Esophagus muscularis mucosa (tissue), 4 donors: ENCODE data around the gene S100P. TPM values are rescaled to one million over a fixed set of nuclear protein-coding genes. Genes with fewer than 3 reads are reported as not detected.

Experiments
- DNase-seq: peaks from one replicate; pipeline ENCODE4 v3.0.0-alpha.2; 2017; ENCODE audit errors: extremely low spot score
- H3K27ac ChIP-seq, 4 donors: fragments of 200-600 bp; sonication (generic); replicated peaks in 1 of 4; 1 replicate in 3 of 4; 2 replicates in 1 of 4; pipeline ENCODE4 v1.5.1; 2016 to 2019; ENCODE audit warnings: mild to moderate bottlenecking in 1 of 4
- H3K27me3 ChIP-seq, 4 donors: fragments of 200-600 bp; sonication (generic); one replicate each; pipeline versions ENCODE4 v1.5.1 to v1.6.0; 2016 to 2019
- H3K36me3 ChIP-seq, 4 donors: fragments of 200-600 bp; sonication (generic); one replicate each; pipeline ENCODE4 v1.5.1; 2016 to 2019
- H3K4me1 ChIP-seq, 4 donors: fragments of 200-600 bp; sonication (generic); one replicate each; pipeline ENCODE4 v1.5.1; 2016 to 2019
- H3K4me3 ChIP-seq, 4 donors: fragments of 200-600 bp; sonication (generic); 1 replicate in 2 of 4; 2 replicates in 2 of 4; pipeline ENCODE4 v1.5.1; 2016 to 2019; ENCODE audit warnings: mild to moderate bottlenecking in 4 of 4, moderate library complexity in 1 of 4
- H3K9me3 ChIP-seq, 4 donors: fragments of 200-600 bp; sonication (generic); 1 replicate in 3 of 4; 2 replicates in 1 of 4; pipeline ENCODE4 v1.5.1; 2016 to 2019
- EP300 ChIP-seq: sonication (generic); formaldehyde crosslinking; IDR thresholded peaks from one replicate; pipeline ENCODE4 v1.6.1; 2017; ENCODE audit warnings: antibody characterized with exemption
- POLR2A ChIP-seq: fragments of 450-650 bp; IDR thresholded peaks from one replicate; pipeline ENCODE4 v1.6.1; 2017; ENCODE audit warnings: antibody characterized with exemption, moderate library complexity, mild to moderate bottlenecking, low read depth
- POLR2AphosphoS5 ChIP-seq, 2 donors: sonication (generic); formaldehyde crosslinking; IDR thresholded peaks; one replicate each; pipeline ENCODE4 v1.6.1; 2017; ENCODE audit warnings: antibody characterized with exemption in 2 of 2
- WGBS: methylation state at CpG from one replicate; pipeline ENCODE4 v1.1.5; 2018; 5-methylcytosine and 5-hydroxymethylcytosine counted together
- intact Hi-C: fragments of 100-400 bp; cut with DNase I; formaldehyde crosslinking; loops from one replicate; pipeline ENCODE4 v1.15.1; 2023
- total RNA-seq, 4 donors: library from RNA; depleted of rRNA; stranded (reverse); fragments of >200 nt; gene quantifications; one replicate each; pipeline versions ENCODE4 v1.1.0 to v1.2.1, GENCODE V29; 2016
- TF ChIP-seq, protein P1 (sequence below), 3 experiments: fragments of 200-600 bp in 2 of 3; fragments of 450-650 bp in 1 of 3; sonication (generic) in 2 of 3; IDR thresholded peaks; one replicate each; pipeline ENCODE4 v1.5.1; 2017 to 2019; ENCODE audit warnings: antibody characterized with exemption in 3 of 3, mild to moderate bottlenecking in 2 of 3, moderate library complexity in 1 of 3

S100P gene
- total RNA-seq, 4 donors from 2014 or later = 0.99 TPM; not detected in 3

DNA sequence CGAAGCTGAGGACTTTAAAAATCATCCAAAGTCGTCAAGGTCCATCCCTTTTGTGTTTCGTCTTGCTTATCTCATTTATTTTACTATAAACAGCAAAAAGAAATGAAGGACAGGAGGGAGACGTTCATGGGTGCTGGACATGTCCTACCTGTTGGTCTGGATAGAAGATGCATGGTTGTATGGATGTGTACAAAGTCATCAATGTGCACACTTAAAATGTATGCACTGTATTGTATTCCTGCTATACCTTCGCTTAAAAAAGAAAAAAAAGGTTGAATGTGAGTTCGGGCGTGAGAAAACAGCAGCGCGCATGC is 22.0 kb downstream of the S100P start:
- peak overlapping the region; percentile 89 to 97 (median 96) for H3K27ac ChIP-seq
- no peaks in the 10 kb centered on the region for H3K36me3 ChIP-seq
- peaks cover 26 to 37% (median 34%) of the 10 kb centered on the region in 4 donors for H3K4me1 ChIP-seq
- no peak for TF ChIP-seq EP300
- no peak for TF ChIP-seq POLR2A
- TF ChIP-seq, protein P1, sequence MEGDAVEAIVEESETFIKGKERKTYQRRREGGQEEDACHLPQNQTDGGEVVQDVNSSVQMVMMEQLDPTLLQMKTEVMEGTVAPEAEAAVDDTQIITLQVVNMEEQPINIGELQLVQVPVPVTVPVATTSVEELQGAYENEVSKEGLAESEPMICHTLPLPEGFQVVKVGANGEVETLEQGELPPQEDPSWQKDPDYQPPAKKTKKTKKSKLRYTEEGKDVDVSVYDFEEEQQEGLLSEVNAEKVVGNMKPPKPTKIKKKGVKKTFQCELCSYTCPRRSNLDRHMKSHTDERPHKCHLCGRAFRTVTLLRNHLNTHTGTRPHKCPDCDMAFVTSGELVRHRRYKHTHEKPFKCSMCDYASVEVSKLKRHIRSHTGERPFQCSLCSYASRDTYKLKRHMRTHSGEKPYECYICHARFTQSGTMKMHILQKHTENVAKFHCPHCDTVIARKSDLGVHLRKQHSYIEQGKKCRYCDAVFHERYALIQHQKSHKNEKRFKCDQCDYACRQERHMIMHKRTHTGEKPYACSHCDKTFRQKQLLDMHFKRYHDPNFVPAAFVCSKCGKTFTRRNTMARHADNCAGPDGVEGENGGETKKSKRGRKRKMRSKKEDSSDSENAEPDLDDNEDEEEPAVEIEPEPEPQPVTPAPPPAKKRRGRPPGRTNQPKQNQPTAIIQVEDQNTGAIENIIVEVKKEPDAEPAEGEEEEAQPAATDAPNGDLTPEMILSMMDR (IDR thresholded peaks at IDR 0.05) = no peak
- TF ChIP-seq POLR2AphosphoS5 (IDR thresholded peaks at IDR 0.05) = no peak
- no peak for DNase-seq
- no peaks in the 10 kb centered on the region for H3K9me3 ChIP-seq
- intact Hi-C loops = loop anchor here (2.0 to 10.0 kb wide), 4 partner anchors 67 to 357 kb away; partner anchors contain the start of genes KIAA0232 and TADA2B
- H3K27me3 ChIP-seq = no peaks in the 10 kb centered on the region
- 8% methylated on average over 9 of the region's 9 CpGs for WGBS
- H3K4me3 ChIP-seq = peak overlapping the region; percentile 70 to 97 (median 86)

DNA sequence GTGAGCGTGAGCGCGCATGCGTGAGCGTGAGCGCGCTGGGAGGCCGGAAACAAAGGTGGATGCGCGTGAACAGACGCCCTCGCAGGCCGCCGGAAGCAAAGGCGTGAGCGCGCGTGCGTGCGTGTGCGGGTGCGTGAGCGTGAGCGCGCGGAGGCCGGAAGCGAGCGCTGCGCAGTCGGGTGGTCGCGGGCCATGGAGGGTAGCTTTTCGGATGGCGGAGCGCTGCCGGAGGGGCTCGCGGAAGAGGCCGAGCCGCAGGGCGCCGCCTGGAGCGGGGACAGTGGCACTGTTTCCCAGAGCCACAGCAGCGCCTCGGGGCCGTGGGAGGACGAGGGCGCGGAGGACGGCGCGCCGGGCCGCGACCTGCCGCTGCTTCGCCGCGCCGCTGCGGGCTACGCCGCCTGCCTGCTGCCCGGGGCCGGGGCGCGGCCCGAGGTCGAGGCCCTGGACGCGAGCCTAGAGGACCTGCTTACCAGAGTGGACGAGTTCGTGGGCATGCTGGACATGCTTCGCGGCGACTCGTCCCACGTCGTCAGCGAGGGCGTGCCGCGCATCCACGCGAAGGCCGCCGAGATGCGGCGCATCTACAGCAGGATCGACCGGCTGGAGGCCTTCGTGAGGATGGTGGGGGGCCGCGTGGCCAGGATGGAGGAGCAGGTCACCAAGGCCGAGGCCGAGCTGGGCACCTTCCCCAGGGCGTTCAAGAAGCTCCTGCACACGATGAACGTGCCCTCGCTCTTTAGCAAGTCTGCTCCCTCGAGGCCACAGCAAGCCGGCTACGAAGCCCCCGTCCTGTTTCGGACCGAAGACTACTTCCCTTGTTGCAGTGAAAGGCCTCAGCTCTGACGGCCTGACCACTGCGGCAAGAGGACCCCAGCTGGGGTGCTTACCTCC is 22.6 kb downstream of the S100P start, which contains the start of gene BLOC1S4:
Gene BLOC1S4 (plus strand): TSS at position 157 of the 894 bp plus-strand sequence. CDS start 36 bp downstream, at position 193.
- Histone ChIP-seq H3K27ac (peak within 1 kb of the TSS; percentile 89 to 97 (median 96)), H3K36me3 (no peaks in the 10 kb centered on the region), H3K4me3 (peak within 1 kb of the TSS; percentile 70 to 97 (median 86)), H3K4me1 (peaks cover 26 to 39% (median 34%) of the 10 kb centered on the region in 4 donors), H3K9me3 (no peaks in the 10 kb centered on the region), H3K27me3 (no peaks in the 10 kb centered on the region)
- DNase-seq = peak; percentile 95
- intact Hi-C loops = loop anchor here (2.0 to 10.0 kb wide), 4 partner anchors 67 to 356 kb away; partner anchors contain the start of genes KIAA0232 and TADA2B
- TF ChIP-seq POLR2A (peak; percentile 84), EP300 (no peak), POLR2AphosphoS5 (IDR thresholded peaks at IDR 0.05) (peak; percentile 96 to 98)
- TF ChIP-seq, protein P1 (IDR thresholded peaks at IDR 0.05) = peak in 2 of 3 experiments; percentile 14 to 19
- under 1% methylated on average over 34 of the region's 109 CpGs for WGBS

DNA sequence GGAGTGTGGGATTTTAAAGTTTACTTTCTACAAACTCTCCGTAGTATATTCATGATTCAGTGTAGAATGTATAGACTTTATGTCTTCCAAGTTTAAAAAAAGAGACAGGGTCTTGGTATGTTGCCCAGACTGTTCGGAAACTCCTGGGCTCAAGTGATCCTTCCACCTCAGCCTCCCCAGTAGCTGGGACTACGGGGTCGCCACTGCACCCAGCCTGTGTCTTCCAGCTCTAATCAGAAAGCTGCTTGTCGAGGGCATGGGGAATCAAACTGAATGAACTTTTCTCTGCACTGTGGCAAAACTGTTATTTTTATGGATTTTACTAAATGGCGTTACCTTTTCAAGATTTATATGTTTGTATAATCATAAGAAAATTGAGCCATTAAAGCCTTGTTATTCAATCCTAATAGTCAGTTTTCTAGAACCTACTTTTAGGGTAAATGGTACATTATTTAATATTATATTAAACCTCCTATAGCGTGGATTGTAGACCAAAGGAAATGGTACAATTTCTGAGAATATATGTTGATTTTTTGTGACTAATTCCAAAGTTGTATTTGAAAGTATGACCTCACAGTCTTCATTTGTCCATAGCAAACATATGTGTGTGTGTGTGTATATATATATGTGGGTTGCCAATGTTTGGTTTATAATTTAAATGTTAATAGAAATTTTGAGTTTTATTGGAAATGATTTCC is 23.4 kb downstream of the S100P start:
- H3K4me3 ChIP-seq = peak overlapping the region; percentile 70 to 97 (median 86)
- no peaks in the 10 kb centered on the region for H3K9me3 ChIP-seq
- DNase-seq = no peak
- H3K27me3 ChIP-seq = no peaks in the 10 kb centered on the region
- TF ChIP-seq EP300 = no peak
- TF ChIP-seq POLR2A = no peak
- TF ChIP-seq POLR2AphosphoS5 (IDR thresholded peaks at IDR 0.05) = no peak
- TF ChIP-seq, protein P1 (IDR thresholded peaks at IDR 0.05) = no peak
- H3K36me3 ChIP-seq = no peaks in the 10 kb centered on the region
- peak overlapping the region; percentile 89 to 97 (median 96) for H3K27ac ChIP-seq
- 25% methylated on average over 7 of the region's 7 CpGs for WGBS
- intact Hi-C loops = loop anchor here (2.0 to 10.0 kb wide), 4 partner anchors 66 to 355 kb away; partner anchors contain the start of genes KIAA0232 and TADA2B
- peaks cover 26 to 39% (median 34%) of the 10 kb centered on the region in 4 donors for H3K4me1 ChIP-seq

DNA sequence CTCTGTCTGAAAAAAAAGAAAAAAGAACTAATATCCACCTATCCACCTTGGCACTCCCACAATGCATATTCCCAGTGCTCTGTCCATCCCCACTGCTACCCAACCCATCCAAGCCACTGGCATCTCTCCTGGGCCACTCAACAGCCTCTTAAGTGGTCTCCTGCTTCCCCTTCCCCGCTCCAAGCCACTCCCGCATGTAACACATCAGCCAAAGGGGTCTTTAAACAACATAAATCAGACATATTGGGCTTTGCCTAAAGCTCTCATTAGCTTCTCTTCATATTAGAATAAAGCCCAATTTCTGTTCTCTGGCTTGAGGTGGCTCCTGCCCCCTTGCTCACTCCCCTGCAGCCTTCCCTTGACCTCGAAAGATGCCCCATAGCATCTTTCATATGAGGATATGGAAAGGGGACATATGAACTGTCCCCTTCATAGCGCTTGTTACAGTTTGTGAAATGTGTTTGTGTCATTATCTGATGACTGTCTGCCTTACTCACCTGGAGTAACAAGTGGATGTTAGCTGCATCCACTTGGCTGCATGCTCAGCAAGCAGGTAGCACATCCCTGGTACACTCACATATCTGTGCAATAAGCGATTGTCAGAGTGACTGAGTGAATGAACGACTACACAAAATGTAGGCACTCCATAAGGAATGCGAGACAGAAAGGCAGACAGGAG is 25.4 kb downstream of the S100P start:
- no peak for TF ChIP-seq POLR2AphosphoS5 (IDR thresholded peaks at IDR 0.05)
- TF ChIP-seq EP300 = no peak
- no peak for TF ChIP-seq POLR2A
- TF ChIP-seq, protein P1 (IDR thresholded peaks at IDR 0.05) = no peak
- Histone ChIP-seq H3K27ac (no peak overlapping the region), H3K9me3 (no peaks in the 10 kb centered on the region), H3K27me3 (no peaks in the 10 kb centered on the region), H3K4me1 (peaks cover 26 to 39% (median 34%) of the 10 kb centered on the region in 4 donors), H3K4me3 (no peak overlapping the region), H3K36me3 (no peaks in the 10 kb centered on the region)
- no peak for DNase-seq
- intact Hi-C loops = loop anchor here (5.0 to 10.0 kb wide), 3 partner anchors 268 to 353 kb away; partner anchors contain the start of gene TADA2B
- WGBS = 90% methylated on average over 7 of the region's 7 CpGs
